ENCODE data around the gene BTBD17. TPM values are rescaled to one million over a fixed set of nuclear protein-coding genes. Genes with fewer than 3 reads are reported as not detected.

The BTBD17 gene
- total and polyA plus RNA-seq, 10 of the 15 experiments (the other 5 are each of a cell fraction or from before 2014, with no cell fraction given) = not detected

- Histone ChIP-seq H3K4me2 (ENCODE audit: control insufficient read depth, insufficient read depth) (no peak overlapping the region), H3K9ac (ENCODE audit: control insufficient read depth, insufficient read depth, low read length) (no peak overlapping the region), H4K20me1 (ENCODE audit: control insufficient read depth, insufficient read depth) (no peaks in the 10 kb centered on the region), H3K4me1 (ENCODE audit: control insufficient read depth, insufficient read depth, low read length) (peaks cover 3% of the 10 kb centered on the region; the same call in 1 of the 2 replicates), H3K36me3 (ENCODE audit: control insufficient read depth in 2 of 2, insufficient read depth in 2 of 2, low read length in 1 of 2) (no peaks in the 10 kb centered on the region), H3K9me3 (replicated peaks; ENCODE audit: control insufficient read depth, insufficient read depth, low read length) (no peaks in the 10 kb centered on the region), H3K79me2 (ENCODE audit: control insufficient read depth, insufficient read depth, low read length) (no peaks in the 10 kb centered on the region), H3K27ac (ENCODE audit: control insufficient read depth, insufficient read depth) (no peak overlapping the region), H3K27me3 (replicated peaks in 1 of 2; ENCODE audit: control insufficient read depth in 2 of 2, insufficient read depth in 2 of 2, low read length in 1 of 2) (no peaks in the 10 kb centered on the region; a peak in 2 of 4 replicates), H3K4me3 (no peak overlapping the region), H2AFZ (ENCODE audit: control insufficient read depth, low read depth, low read length) (no peak overlapping the region)
- no TSS peak for BruUV-seq (replicated peaks)
- ChIA-PET SMC1A (ENCODE audit: uncharacterized antibody, unreplicated experiment) (no interaction called here), POLR2A (no interaction called here), RAD21 (ENCODE audit: unreplicated experiment) (no interaction called here), CTCF (interaction anchor here (1.1 kb wide), 1 partner anchor 10 kb away, joined by 3 read pairs; no protein-coding TSS in a partner anchor)
- 31% methylated on average over 12 of the region's 12 CpGs for WGBS (ENCODE audit: insufficient coverage, insufficient replicate concordance, low lambda C conversion rate, missing lambda C conversion rate)
- FAIRE-seq (no peak), ATAC-seq (no peak), DNase-seq (ENCODE audit: low read depth, low spot score) (no peak)
- intact Hi-C loops (cut with micrococcal nuclease; ENCODE audit: unreplicated experiment) = no loop called here
- in situ Hi-C loops (cut with MboI) = no loop called here
- TF ChIP-seq SUZ12 (IDR thresholded peaks at IDR 0.05; ENCODE audit: unreplicated experiment) = no peak
- TF ChIP-seq EP300 (IDR thresholded peaks at IDR 0.05; ENCODE audit: borderline replicate concordance in 1 of 2, control insufficient read depth in 1 of 2, low read depth in 2 of 2, low read length in 2 of 2) = no peak
- no peak for TF ChIP-seq PAX5 (IDR thresholded peaks at IDR 0.05; ENCODE audit: borderline replicate concordance, low read depth, low read length)
- no peak for TF ChIP-seq HSF1 (IDR thresholded peaks at IDR 0.05; ENCODE audit: low read depth, low read length)
- no peak for TF ChIP-seq ELK1 (IDR thresholded peaks at IDR 0.05; ENCODE audit: low read depth, low read length)
- no peak for TF ChIP-seq TBL1XR1 (IDR thresholded peaks at IDR 0.05; ENCODE audit: low read depth, low read length)
- no peak for TF ChIP-seq SMC3 (IDR thresholded peaks at IDR 0.05; ENCODE audit: borderline replicate concordance, low read length)
- TF ChIP-seq MEF2A (IDR thresholded peaks at IDR 0.05; ENCODE audit: insufficient read depth, low read depth, low read length) = no peak
- no peak for TF ChIP-seq RCOR1 (conservative IDR thresholded peaks at IDR 0.05; ENCODE audit: low read depth, low read length)
- no peak for TF ChIP-seq FOXK2 (IDR thresholded peaks at IDR 0.05)
- TF ChIP-seq ZBTB40 (IDR thresholded peaks at IDR 0.05; ENCODE audit: borderline replicate concordance) = no peak
- TF ChIP-seq MAX (IDR thresholded peaks at IDR 0.05; ENCODE audit: low read depth, low read length) = no peak
- no peak for TF ChIP-seq ZNF207 (IDR thresholded peaks at IDR 0.05; ENCODE audit: borderline replicate concordance)
- no peak for TF ChIP-seq YY1 (IDR thresholded peaks at IDR 0.05; ENCODE audit: low read depth, low read length)
- no peak for TF ChIP-seq HDAC6 (IDR thresholded peaks at IDR 0.05; ENCODE audit: unreplicated experiment)
- no peak for TF ChIP-seq ATF2 (IDR thresholded peaks at IDR 0.05; ENCODE audit: low read length)
Observed at GRCh38 chr17:74337834-74338500, 23.7 kb downstream of the BTBD17 start.

All from GM12878 (cell line).